Mesenchymal stem cell (in vitro differentiated cells and primary cell): ENCODE measurements around the gene TUT1.
"Not testable (repeated sequence)": the region's sequence is repeated elsewhere in the genome, so short reads cannot be mapped to it uniquely, and the experiment has no call there.

Experiments
- DNase-seq: peaks from one replicate; pipeline ENCODE4 v3.0.0-alpha.2; 2013
- H2AFZ ChIP-seq: one replicate; pipeline ENCODE4 v1.6.1; 2013; ENCODE audit warnings: low read depth, mild to moderate bottlenecking, control low read depth, inconsistent platforms, low read length, moderate library complexity
- H2AK5ac ChIP-seq: 2 replicates; pipeline ENCODE4 v1.6.1; 2013; ENCODE audit warnings: low read length, moderate library complexity, mild to moderate bottlenecking, inconsistent platforms; ENCODE audit not compliant: severe bottlenecking
- H2BK120ac ChIP-seq: one replicate; pipeline ENCODE4 v1.6.1; 2013; ENCODE audit warnings: low read depth, mild to moderate bottlenecking, inconsistent platforms, low read length, moderate library complexity
- H2BK12ac ChIP-seq, 2 experiments: one replicate each; pipeline ENCODE4 v1.6.1; 2013; ENCODE audit warnings: inconsistent platforms in 2 of 2, low read length in 2 of 2, mild to moderate bottlenecking in 2 of 2, moderate library complexity in 2 of 2, control low read depth in 1 of 2
- H2BK15ac ChIP-seq: one replicate; pipeline ENCODE4 v1.6.1; 2013; ENCODE audit warnings: mild to moderate bottlenecking, low read depth, inconsistent platforms; ENCODE audit not compliant: poor library complexity, severe bottlenecking
- H2BK5ac ChIP-seq: 2 replicates; pipeline ENCODE4 v1.6.1; 2013; ENCODE audit warnings: low read depth, mild to moderate bottlenecking, low read length, control low read depth, inconsistent platforms; ENCODE audit not compliant: poor library complexity, severe bottlenecking
- H3K14ac ChIP-seq, 2 experiments: one replicate each; pipeline ENCODE4 v1.6.1; 2013; ENCODE audit warnings: inconsistent platforms in 2 of 2, low read length in 2 of 2, control low read depth in 1 of 2, mild to moderate bottlenecking in 1 of 2, moderate library complexity in 1 of 2
- H3K18ac ChIP-seq, 2 experiments: one replicate each; pipeline ENCODE4 v1.6.1; 2013; ENCODE audit warnings: inconsistent platforms in 2 of 2, low read length in 2 of 2, control low read depth in 1 of 2, low read depth in 1 of 2, mild to moderate bottlenecking in 1 of 2
- H3K23ac ChIP-seq, 2 experiments: one replicate each; pipeline ENCODE4 v1.6.1; 2013; ENCODE audit warnings: inconsistent platforms in 2 of 2, low read length in 2 of 2, mild to moderate bottlenecking in 2 of 2, moderate library complexity in 2 of 2, control low read depth in 1 of 2
- H3K27ac ChIP-seq: 2 replicates; pipeline ENCODE4 v1.5.1; 2013; ENCODE audit warnings: mild to moderate bottlenecking, moderate library complexity, low read length, control low read depth, inconsistent platforms; ENCODE audit not compliant: poor library complexity, severe bottlenecking
- H3K27me3 ChIP-seq, 2 experiments: 2 replicates each; pipeline versions ENCODE4 v1.6.1 to v1.7.0; 2013; ENCODE audit warnings: low read length in 2 of 2, mild to moderate bottlenecking in 2 of 2, moderate library complexity in 2 of 2, control low read depth in 1 of 2, inconsistent platforms in 1 of 2; ENCODE audit not compliant: control insufficient read depth in 1 of 2, insufficient read depth in 1 of 2
- H3K36me3 ChIP-seq, 2 experiments: 2 replicates each; pipeline versions ENCODE4 v1.6.1 to v1.7.0; 2013; ENCODE audit warnings: low read length in 2 of 2, control low read depth in 1 of 2, inconsistent platforms in 1 of 2, low read depth in 1 of 2, mild to moderate bottlenecking in 1 of 2; ENCODE audit not compliant: insufficient read depth in 2 of 2, control insufficient read depth in 1 of 2
- H3K4ac ChIP-seq, 2 experiments: one replicate each; pipeline ENCODE4 v1.6.1; 2013; ENCODE audit warnings: inconsistent platforms in 2 of 2, low read length in 2 of 2, mild to moderate bottlenecking in 2 of 2, moderate library complexity in 2 of 2, control low read depth in 1 of 2, low read depth in 1 of 2
- H3K4me1 ChIP-seq: 2 replicates; pipeline ENCODE4 v1.6.1; 2013; ENCODE audit warnings: low read depth, low read length, control low read depth; ENCODE audit not compliant: control insufficient read depth, insufficient read depth
- H3K4me2 ChIP-seq: 2 replicates; pipeline ENCODE4 v1.6.1; 2013; ENCODE audit warnings: low read length, mild to moderate bottlenecking, inconsistent platforms; ENCODE audit not compliant: poor library complexity, severe bottlenecking
- H3K4me3 ChIP-seq, 2 experiments: 2 replicates each; pipeline versions ENCODE4 v1.5.1 to v1.7.0; 2013; ENCODE audit warnings: low read length in 2 of 2, mild to moderate bottlenecking in 2 of 2, control low read depth in 1 of 2, low read depth in 1 of 2; ENCODE audit not compliant: insufficient read depth in 1 of 2
- H3K79me1 ChIP-seq: replicated peaks from 2 replicates; pipeline ENCODE4 v1.6.1; 2013; ENCODE audit warnings: mild to moderate bottlenecking, control low read depth, low read length, inconsistent platforms; ENCODE audit not compliant: poor library complexity, severe bottlenecking
- H3K9ac ChIP-seq: 2 replicates; pipeline ENCODE4 v1.7.0; 2013; ENCODE audit warnings: mild to moderate bottlenecking, low read length, moderate library complexity
- H3K9me3 ChIP-seq: 2 replicates; pipeline ENCODE4 v1.7.0; 2013; ENCODE audit warnings: mild to moderate bottlenecking, low read length; ENCODE audit not compliant: control insufficient read depth
- H4K8ac ChIP-seq: one replicate; pipeline ENCODE4 v1.6.1; 2013; ENCODE audit warnings: inconsistent platforms, mild to moderate bottlenecking, low read length, moderate library complexity
- H4K91ac ChIP-seq: one replicate; pipeline ENCODE4 v1.6.1; 2013; ENCODE audit warnings: mild to moderate bottlenecking, low read length, inconsistent platforms
- WGBS: methylation state at CpG from one replicate; pipeline ENCODE4 v1.1.7; 2013; ENCODE audit warnings: mixed read lengths; 5-methylcytosine and 5-hydroxymethylcytosine counted together

TUT1 gene

GRCh38 chr11:62585356-62585755, 6.0 kb downstream of the TUT1 start:
- H2BK15ac ChIP-seq, H2AFZ ChIP-seq, H3K9me3 ChIP-seq, H4K8ac ChIP-seq, H3K27me3 ChIP-seq, H2BK5ac ChIP-seq, H3K4ac ChIP-seq, H3K4me1 ChIP-seq, H3K14ac ChIP-seq, H3K4me2 ChIP-seq, H4K91ac ChIP-seq, H2BK120ac ChIP-seq, H3K23ac ChIP-seq, H3K9ac ChIP-seq, DNase-seq, H2BK12ac ChIP-seq, H3K27ac ChIP-seq, H2AK5ac ChIP-seq, H3K18ac ChIP-seq, H3K4me3 ChIP-seq: not testable (repeated sequence)
- peaks cover 35 to 52% of the 10 kb centered on the region in 2 experiments for H3K36me3 ChIP-seq
- 96% methylated on average over 7 of the region's 7 CpGs for WGBS
- peaks cover 25% of the 10 kb centered on the region for H3K79me1 ChIP-seq

GRCh38 chr11:62581735-62582134, 9.6 kb downstream of the TUT1 start:
- not testable (repeated sequence) for DNase-seq, H3K27ac ChIP-seq, H2BK12ac ChIP-seq, H3K9me3 ChIP-seq, H3K14ac ChIP-seq, H3K27me3 ChIP-seq, H3K4me2 ChIP-seq, H3K9ac ChIP-seq, H2AFZ ChIP-seq, H3K4ac ChIP-seq, H2AK5ac ChIP-seq, H2BK5ac ChIP-seq, H2BK120ac ChIP-seq, H4K8ac ChIP-seq, H3K4me3 ChIP-seq, H3K18ac ChIP-seq, H4K91ac ChIP-seq, H2BK15ac ChIP-seq, H3K23ac ChIP-seq, H3K4me1 ChIP-seq
- Histone ChIP-seq H3K79me1 (peaks cover 19% of the 10 kb centered on the region), H3K36me3 (peaks cover 40 to 65% of the 10 kb centered on the region in 2 experiments)
- 98% methylated on average over 3 of the region's 4 CpGs for WGBS

GRCh38 chr11:62580959-62581715, 10.2 kb downstream of the TUT1 start:
- no peak for DNase-seq
- no peak overlapping the region for H3K4me2 ChIP-seq
- H2AFZ ChIP-seq = no peak overlapping the region
- peaks cover 43 to 69% of the 10 kb centered on the region in 2 experiments for H3K36me3 ChIP-seq
- no peak overlapping the region for H4K91ac ChIP-seq
- peaks cover 23% of the 10 kb centered on the region for H3K79me1 ChIP-seq
- no peaks in the 10 kb centered on the region for H3K9me3 ChIP-seq
- no peak overlapping the region for H3K9ac ChIP-seq
- H3K14ac ChIP-seq = no peak overlapping the region
- peaks cover 9% of the 10 kb centered on the region for H3K4me1 ChIP-seq
- no peak overlapping the region for H2BK15ac ChIP-seq
- no peak overlapping the region for H2BK12ac ChIP-seq
- no peak overlapping the region for H3K4me3 ChIP-seq
- H3K4ac ChIP-seq = no peak overlapping the region
- no peak overlapping the region for H2AK5ac ChIP-seq
- no peak overlapping the region for H3K23ac ChIP-seq
- H3K27ac ChIP-seq = no peak overlapping the region
- no peak overlapping the region for H3K18ac ChIP-seq
- H2BK120ac ChIP-seq = no peak overlapping the region
- no peak overlapping the region for H2BK5ac ChIP-seq
- WGBS = 97% methylated on average over 16 of the region's 18 CpGs
- H3K27me3 ChIP-seq = no peaks in the 10 kb centered on the region
- no peak overlapping the region for H4K8ac ChIP-seq

DNA sequence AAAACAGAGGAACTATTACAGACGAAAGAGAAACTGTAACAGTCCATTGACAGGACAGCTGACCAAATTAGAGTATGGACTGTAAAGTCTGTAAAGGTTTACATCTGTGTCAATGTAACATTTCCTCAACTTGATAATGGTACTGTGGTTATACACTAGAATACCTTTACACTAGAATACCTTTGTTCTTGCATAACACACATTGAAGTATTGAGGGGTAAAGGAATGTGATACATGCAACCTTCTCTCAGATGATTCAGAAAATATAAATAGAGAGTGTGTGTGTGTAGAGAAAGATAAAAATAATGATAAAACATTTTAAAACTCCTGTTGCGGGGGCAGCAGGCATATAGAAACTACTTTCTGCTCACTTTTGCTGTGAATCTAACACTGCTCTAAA, 12.1 kb downstream of the TUT1 start:
- H3K18ac ChIP-seq = no peak overlapping the region
- no peak overlapping the region for H3K23ac ChIP-seq
- no peak overlapping the region for H3K4me3 ChIP-seq
- H2BK5ac ChIP-seq = no peak overlapping the region
- H2BK15ac ChIP-seq = no peak overlapping the region
- H2BK120ac ChIP-seq = no peak overlapping the region
- no peak overlapping the region for H3K27ac ChIP-seq
- H3K4ac ChIP-seq = no peak overlapping the region
- no peak overlapping the region for H2AK5ac ChIP-seq
- H3K4me2 ChIP-seq = no peak overlapping the region
- no peak overlapping the region for H2BK12ac ChIP-seq
- H3K79me1 ChIP-seq = peaks cover 22% of the 10 kb centered on the region
- no peaks in the 10 kb centered on the region for H3K27me3 ChIP-seq
- no peaks in the 10 kb centered on the region for H3K9me3 ChIP-seq
- H3K9ac ChIP-seq = no peak overlapping the region
- WGBS = 100% methylated on average over 1 of the region's 2 CpGs
- H3K36me3 ChIP-seq = peaks cover 44 to 65% of the 10 kb centered on the region in 2 experiments
- H3K4me1 ChIP-seq = peaks cover 18% of the 10 kb centered on the region
- H4K91ac ChIP-seq = no peak overlapping the region
- DNase-seq = no peak
- H2AFZ ChIP-seq = no peak overlapping the region
- no peak overlapping the region for H4K8ac ChIP-seq
- H3K14ac ChIP-seq = no peak overlapping the region
